Astrocyte of the cerebellum (primary cell): ENCODE results near the gene ADGRF4.
A peak's percentile ranks its signal among the peaks of the same experiment; 100 is the strongest.

Source experiments
- DNase-seq: peaks from one replicate; pipeline ENCODE4 v3.0.0-alpha.2; 2011; ENCODE audit warnings: low read depth
- H3K4me3 ChIP-seq: 2 replicates; pipeline ENCODE4 v1.5.1; 2011; ENCODE audit warnings: mild to moderate bottlenecking, low read depth, low read length, moderate library complexity
- CTCF ChIP-seq: IDR thresholded peaks from 2 replicates; pipeline ENCODE4 v1.5.1; 2012; ENCODE audit warnings: low read length, low read depth, moderate library complexity, mild to moderate bottlenecking; ENCODE audit errors: missing control alignments
- in situ Hi-C: cut with HindIII; loops from 2 replicates; pipeline ENCODE4 v1.10.0; 2017; ENCODE audit warnings: low sequenced_read_pairs

Gene ADGRF4

GRCh38 chr6:47698342-47698787 lies at the start of gene ADGRF4:
Gene ADGRF4, plus strand, starts transcription at chr6:47698580. Its CDS starts 8,666 bp downstream, at chr6:47707246.
- no peak within 1 kb of the TSS for H3K4me3 ChIP-seq
- in situ Hi-C loops: no loop called here

GRCh38 chr6:47650553-47651432 lies 47.6 kb upstream of the ADGRF4 start:
- no peak for DNase-seq
- no peak overlapping the region for H3K4me3 ChIP-seq
- in situ Hi-C loops: no loop called here
- TF ChIP-seq CTCF: no peak

More at GRCh38 chr6:47698342-47698787, at the start of gene ADGRF4:
- no peak for DNase-seq
- no peak for TF ChIP-seq CTCF

- no peak for TF ChIP-seq CTCF
- DNase-seq: peak; percentile 40
- H3K4me3 ChIP-seq: no peak overlapping the region
- in situ Hi-C loops: no loop called here
These were observed 46.9 kb upstream of the ADGRF4 start for GRCh38 chr6:47651505-47651944.

GRCh38 chr6:47653706-47654105 lies 44.7 kb upstream of the ADGRF4 start:
- DNase-seq: no peak
- H3K4me3 ChIP-seq: no peak overlapping the region
- no peak for TF ChIP-seq CTCF
- in situ Hi-C loops: no loop called here

- DNase-seq: no peak
- in situ Hi-C loops: no loop called here
- no peak for TF ChIP-seq CTCF
- no peak overlapping the region for H3K4me3 ChIP-seq
These were observed 44.1 kb upstream of the ADGRF4 start for GRCh38 chr6:47654255-47654654.

- in situ Hi-C loops: no loop called here
- no peak for DNase-seq
- no peak for TF ChIP-seq CTCF
- no peak overlapping the region for H3K4me3 ChIP-seq
These were observed 42.4 kb upstream of the ADGRF4 start for GRCh38 chr6:47655719-47656595.
